ENCODE data around the gene RNF125. TPM values are rescaled to one million over a fixed set of nuclear protein-coding genes. Genes with fewer than 3 reads are reported as not detected.

The RNF125 gene
- polyA plus RNA-seq, 3 donors, result 17.3 to 29.2 (median 26.3) TPM

DNA sequence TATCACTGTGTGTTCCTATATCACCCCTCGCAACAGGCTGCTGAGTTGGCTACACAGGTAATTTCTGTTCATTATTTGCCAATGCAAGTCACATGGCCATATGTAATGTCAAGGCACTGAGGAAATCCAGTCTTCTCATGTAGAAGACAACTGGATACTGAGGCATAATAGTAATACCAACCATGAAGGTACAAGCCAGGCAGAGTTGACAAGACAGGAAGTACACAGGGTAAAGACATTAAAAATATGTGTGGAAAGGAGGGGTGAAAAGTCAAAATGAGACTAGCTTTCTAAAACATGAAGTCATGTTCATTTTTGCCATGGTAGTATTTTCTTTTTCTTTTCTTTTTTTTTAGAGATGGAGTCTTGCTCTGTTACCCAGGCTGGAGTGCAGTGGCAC lies 55.6 kb downstream of the RNF125 start:
- no peak overlapping the region for H3K4me3 Mint-ChIP-seq
- no peak overlapping the region for H3K27ac ChIP-seq (ENCODE audit: low read depth in 1 of 2, low read length in 2 of 2)
- H3K36me3 Mint-ChIP-seq, result peaks cover 21 to 37% of the 10 kb centered on the region in 2 donors
- peaks cover 0 to 2% (median 0%) of the 10 kb centered on the region in 3 donors for H3K27me3 Mint-ChIP-seq (ENCODE audit: low read depth in 3 of 3)
- H3K4me1 ChIP-seq (ENCODE audit: control insufficient read depth in 1 of 2, insufficient read depth in 2 of 2, low read length in 2 of 2), result no peaks in the 10 kb centered on the region
- H3K9me3 ChIP-seq (replicated peaks in 1 of 2; ENCODE audit: control insufficient read depth in 1 of 2, insufficient read depth in 1 of 2, low read length in 2 of 2), result no peaks in the 10 kb centered on the region
- no peak overlapping the region for H3K4me3 ChIP-seq (replicated peaks in 1 of 3; ENCODE audit: low read depth in 2 of 3, low read length in 3 of 3)
- no peak overlapping the region for H3K9ac ChIP-seq (ENCODE audit: insufficient read depth, low read length, poor library complexity, severe bottlenecking)
- TF ChIP-seq, protein P1, sequence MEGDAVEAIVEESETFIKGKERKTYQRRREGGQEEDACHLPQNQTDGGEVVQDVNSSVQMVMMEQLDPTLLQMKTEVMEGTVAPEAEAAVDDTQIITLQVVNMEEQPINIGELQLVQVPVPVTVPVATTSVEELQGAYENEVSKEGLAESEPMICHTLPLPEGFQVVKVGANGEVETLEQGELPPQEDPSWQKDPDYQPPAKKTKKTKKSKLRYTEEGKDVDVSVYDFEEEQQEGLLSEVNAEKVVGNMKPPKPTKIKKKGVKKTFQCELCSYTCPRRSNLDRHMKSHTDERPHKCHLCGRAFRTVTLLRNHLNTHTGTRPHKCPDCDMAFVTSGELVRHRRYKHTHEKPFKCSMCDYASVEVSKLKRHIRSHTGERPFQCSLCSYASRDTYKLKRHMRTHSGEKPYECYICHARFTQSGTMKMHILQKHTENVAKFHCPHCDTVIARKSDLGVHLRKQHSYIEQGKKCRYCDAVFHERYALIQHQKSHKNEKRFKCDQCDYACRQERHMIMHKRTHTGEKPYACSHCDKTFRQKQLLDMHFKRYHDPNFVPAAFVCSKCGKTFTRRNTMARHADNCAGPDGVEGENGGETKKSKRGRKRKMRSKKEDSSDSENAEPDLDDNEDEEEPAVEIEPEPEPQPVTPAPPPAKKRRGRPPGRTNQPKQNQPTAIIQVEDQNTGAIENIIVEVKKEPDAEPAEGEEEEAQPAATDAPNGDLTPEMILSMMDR (IDR thresholded peaks at IDR 0.05), result no peak
- H3K4me1 Mint-ChIP-seq, result no peaks in the 10 kb centered on the region
- H3K36me3 ChIP-seq (replicated peaks in 1 of 2; ENCODE audit: control insufficient read depth in 1 of 2, insufficient read depth in 2 of 2, low read length in 2 of 2), result peaks cover 12 to 27% of the 10 kb centered on the region in 2 donors
- H3K27me3 ChIP-seq (ENCODE audit: control insufficient read depth in 2 of 2, insufficient read depth in 2 of 2, low read length in 2 of 2), result no peaks in the 10 kb centered on the region
- H2AFZ ChIP-seq (ENCODE audit: insufficient read depth, low read depth, low read length, poor library complexity, severe bottlenecking), result no peak overlapping the region
- no peaks in the 10 kb centered on the region for H4K20me1 ChIP-seq (ENCODE audit: insufficient read depth, low read length)
- H3K79me2 ChIP-seq (ENCODE audit: insufficient read depth, low read length), result no peaks in the 10 kb centered on the region
- 100% methylated on average over 1 of the region's 1 CpG for WGBS (ENCODE audit: insufficient coverage)
- peaks cover 0 to 3% (median 0%) of the 10 kb centered on the region in 7 donors for H3K9me3 Mint-ChIP-seq
- no peak for DNase-seq
- no peak overlapping the region for H3K4me2 ChIP-seq (replicated peaks; ENCODE audit: extremely low read depth, low read length, poor library complexity, severe bottlenecking)
- intact Hi-C loops (cut with micrococcal nuclease), result no loop called here
- H3K27ac Mint-ChIP-seq, result no peak overlapping the region

DNA sequence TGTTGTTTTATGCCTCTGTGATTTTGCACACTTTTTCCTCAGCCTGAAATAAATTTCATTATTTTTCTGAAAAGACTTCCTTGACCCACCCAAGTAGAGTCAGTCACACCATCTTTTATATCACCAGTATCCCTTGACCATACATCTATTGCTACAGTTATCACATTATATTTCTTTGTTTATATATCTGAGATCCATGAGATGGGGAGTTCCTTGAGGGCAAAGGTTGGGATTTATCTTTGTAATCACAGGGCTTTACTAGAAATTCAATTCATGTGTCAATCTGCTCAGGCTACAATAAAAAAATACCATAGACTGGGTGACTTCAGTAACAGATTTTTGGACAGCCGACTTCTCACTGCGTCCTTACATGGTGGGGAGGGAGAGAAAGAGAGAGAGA lies 60.2 kb downstream of the RNF125 start:
- intact Hi-C loops (cut with micrococcal nuclease), result no loop called here
- no peaks in the 10 kb centered on the region for H3K79me2 ChIP-seq (ENCODE audit: insufficient read depth, low read length)
- no peaks in the 10 kb centered on the region for H4K20me1 ChIP-seq (ENCODE audit: insufficient read depth, low read length)
- WGBS (ENCODE audit: insufficient coverage), result no CpG with 5 or more reads among the region's 2 CpGs
- H3K4me1 Mint-ChIP-seq, result peaks cover 25% of the 10 kb centered on the region
- DNase-seq, result no peak
- no peak overlapping the region for H2AFZ ChIP-seq (ENCODE audit: insufficient read depth, low read depth, low read length, poor library complexity, severe bottlenecking)
- no peak overlapping the region for H3K4me3 Mint-ChIP-seq
- no peak overlapping the region for H3K27ac ChIP-seq (ENCODE audit: low read depth in 1 of 2, low read length in 2 of 2)
- H3K9me3 ChIP-seq (replicated peaks in 1 of 2; ENCODE audit: control insufficient read depth in 1 of 2, insufficient read depth in 1 of 2, low read length in 2 of 2), result peaks cover 0 to 2% of the 10 kb centered on the region in 2 donors
- no peak overlapping the region for H3K27ac Mint-ChIP-seq
- H3K9me3 Mint-ChIP-seq, result peaks cover 0 to 6% (median 2%) of the 10 kb centered on the region in 7 donors
- H3K27me3 Mint-ChIP-seq (ENCODE audit: low read depth in 3 of 3), result peaks cover 0 to 4% (median 0%) of the 10 kb centered on the region in 3 donors
- TF ChIP-seq, protein P1 (IDR thresholded peaks at IDR 0.05), result no peak
- peaks cover 12 to 20% of the 10 kb centered on the region in 2 donors for H3K4me1 ChIP-seq (ENCODE audit: control insufficient read depth in 1 of 2, insufficient read depth in 2 of 2, low read length in 2 of 2)
- no peaks in the 10 kb centered on the region for H3K27me3 ChIP-seq (ENCODE audit: control insufficient read depth in 2 of 2, insufficient read depth in 2 of 2, low read length in 2 of 2)
- H3K4me2 ChIP-seq (replicated peaks; ENCODE audit: extremely low read depth, low read length, poor library complexity, severe bottlenecking), result no peak overlapping the region
- H3K36me3 ChIP-seq (replicated peaks in 1 of 2; ENCODE audit: control insufficient read depth in 1 of 2, insufficient read depth in 2 of 2, low read length in 2 of 2), result peaks cover 5 to 6% of the 10 kb centered on the region in 2 donors
- peaks cover 10 to 17% of the 10 kb centered on the region in 2 donors for H3K36me3 Mint-ChIP-seq
- no peak overlapping the region for H3K9ac ChIP-seq (ENCODE audit: insufficient read depth, low read length, poor library complexity, severe bottlenecking)
- H3K4me3 ChIP-seq (replicated peaks in 1 of 3; ENCODE audit: low read depth in 2 of 3, low read length in 3 of 3), result no peak overlapping the region
